Measurements from ENCODE around the gene MYO1D.
A peak's percentile ranks its signal among the peaks of the same experiment; 100 is the strongest.

The MYO1D gene

DNA sequence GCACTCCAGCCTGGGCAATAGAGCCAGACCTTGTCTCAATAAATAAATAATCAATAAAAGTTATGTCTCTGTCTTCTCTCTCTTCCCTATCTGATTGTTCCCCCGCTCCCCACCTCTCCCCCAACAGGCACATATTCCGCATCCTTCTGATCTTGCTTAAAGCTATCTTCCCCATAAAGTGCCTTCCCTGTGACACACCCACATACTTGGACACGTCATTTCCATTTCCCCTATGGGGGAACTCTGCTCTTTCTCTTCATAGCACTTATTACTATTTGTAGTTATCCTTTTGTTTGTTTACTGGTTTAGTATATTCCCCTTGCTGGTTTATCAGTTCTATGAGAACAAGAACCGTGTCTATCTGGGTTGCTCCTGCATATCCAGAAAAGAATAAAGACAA, 14.9 kb downstream of the MYO1D start (continued):
- TF ChIP-seq, protein P1, sequence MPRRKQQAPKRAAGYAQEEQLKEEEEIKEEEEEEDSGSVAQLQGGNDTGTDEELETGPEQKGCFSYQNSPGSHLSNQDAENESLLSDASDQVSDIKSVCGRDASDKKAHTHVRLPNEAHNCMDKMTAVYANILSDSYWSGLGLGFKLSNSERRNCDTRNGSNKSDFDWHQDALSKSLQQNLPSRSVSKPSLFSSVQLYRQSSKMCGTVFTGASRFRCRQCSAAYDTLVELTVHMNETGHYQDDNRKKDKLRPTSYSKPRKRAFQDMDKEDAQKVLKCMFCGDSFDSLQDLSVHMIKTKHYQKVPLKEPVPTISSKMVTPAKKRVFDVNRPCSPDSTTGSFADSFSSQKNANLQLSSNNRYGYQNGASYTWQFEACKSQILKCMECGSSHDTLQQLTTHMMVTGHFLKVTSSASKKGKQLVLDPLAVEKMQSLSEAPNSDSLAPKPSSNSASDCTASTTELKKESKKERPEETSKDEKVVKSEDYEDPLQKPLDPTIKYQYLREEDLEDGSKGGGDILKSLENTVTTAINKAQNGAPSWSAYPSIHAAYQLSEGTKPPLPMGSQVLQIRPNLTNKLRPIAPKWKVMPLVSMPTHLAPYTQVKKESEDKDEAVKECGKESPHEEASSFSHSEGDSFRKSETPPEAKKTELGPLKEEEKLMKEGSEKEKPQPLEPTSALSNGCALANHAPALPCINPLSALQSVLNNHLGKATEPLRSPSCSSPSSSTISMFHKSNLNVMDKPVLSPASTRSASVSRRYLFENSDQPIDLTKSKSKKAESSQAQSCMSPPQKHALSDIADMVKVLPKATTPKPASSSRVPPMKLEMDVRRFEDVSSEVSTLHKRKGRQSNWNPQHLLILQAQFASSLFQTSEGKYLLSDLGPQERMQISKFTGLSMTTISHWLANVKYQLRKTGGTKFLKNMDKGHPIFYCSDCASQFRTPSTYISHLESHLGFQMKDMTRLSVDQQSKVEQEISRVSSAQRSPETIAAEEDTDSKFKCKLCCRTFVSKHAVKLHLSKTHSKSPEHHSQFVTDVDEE (CRISPR knock-in tag; IDR thresholded peaks at IDR 0.05): no peak
- TF ChIP-seq ESRRG (CRISPR knock-in tag; IDR thresholded peaks at IDR 0.05) (no peak), ZFP3 (CRISPR knock-in tag; IDR thresholded peaks at IDR 0.05) (no peak), ZNF565 (CRISPR knock-in tag; conservative IDR thresholded peaks at IDR 0.05; ENCODE audit: low read depth) (no peak), TOX (CRISPR knock-in tag; IDR thresholded peaks at IDR 0.05; ENCODE audit: borderline replicate concordance) (no peak), ARNTL (CRISPR knock-in tag; IDR thresholded peaks at IDR 0.05; ENCODE audit: borderline replicate concordance, low read depth) (no peak)

DNA sequence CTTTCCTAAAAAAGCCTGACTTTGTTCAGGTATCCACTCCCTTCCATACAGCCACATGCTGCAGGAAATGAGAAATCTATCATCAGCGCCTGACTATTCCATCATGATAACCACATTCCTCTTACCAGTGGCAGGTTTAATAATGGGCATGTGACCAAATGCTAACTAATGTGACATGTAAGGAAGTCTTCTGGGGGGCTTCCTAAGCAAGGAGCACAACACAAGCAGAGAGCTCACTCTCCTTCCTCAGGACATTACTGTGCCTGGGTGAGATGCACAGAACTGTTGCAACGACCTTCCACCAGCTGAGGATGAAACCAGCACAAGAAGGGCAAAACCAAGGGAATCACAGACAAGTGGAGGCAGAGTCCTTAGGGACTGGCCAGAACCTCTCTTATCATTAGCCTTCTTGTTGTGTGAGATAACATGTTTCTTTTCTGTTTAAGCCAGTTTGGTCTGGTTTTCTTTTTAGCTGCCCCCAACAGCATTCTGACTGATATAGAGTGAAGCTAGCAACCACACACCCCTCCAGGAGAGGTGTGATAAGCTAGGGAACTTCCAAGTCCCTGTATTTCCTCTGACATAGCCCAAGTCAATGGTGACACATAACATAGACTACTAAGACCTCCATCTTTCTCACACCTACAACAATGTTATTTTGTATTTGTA, 16.9 kb downstream of the MYO1D start:
- TF ChIP-seq ZNF8 (CRISPR knock-in tag; IDR thresholded peaks at IDR 0.05) (no peak), GLIS3 (CRISPR knock-in tag; IDR thresholded peaks at IDR 0.05) (no peak), SNAI2 (CRISPR knock-in tag; IDR thresholded peaks at IDR 0.05) (no peak), CSDC2 (CRISPR knock-in tag; IDR thresholded peaks at IDR 0.05) (no peak), TCF4 (CRISPR knock-in tag; IDR thresholded peaks at IDR 0.05; ENCODE audit: borderline replicate concordance) (no peak), OSR1 (CRISPR knock-in tag; IDR thresholded peaks at IDR 0.05) (no peak)
- TF ChIP-seq, protein P2, sequence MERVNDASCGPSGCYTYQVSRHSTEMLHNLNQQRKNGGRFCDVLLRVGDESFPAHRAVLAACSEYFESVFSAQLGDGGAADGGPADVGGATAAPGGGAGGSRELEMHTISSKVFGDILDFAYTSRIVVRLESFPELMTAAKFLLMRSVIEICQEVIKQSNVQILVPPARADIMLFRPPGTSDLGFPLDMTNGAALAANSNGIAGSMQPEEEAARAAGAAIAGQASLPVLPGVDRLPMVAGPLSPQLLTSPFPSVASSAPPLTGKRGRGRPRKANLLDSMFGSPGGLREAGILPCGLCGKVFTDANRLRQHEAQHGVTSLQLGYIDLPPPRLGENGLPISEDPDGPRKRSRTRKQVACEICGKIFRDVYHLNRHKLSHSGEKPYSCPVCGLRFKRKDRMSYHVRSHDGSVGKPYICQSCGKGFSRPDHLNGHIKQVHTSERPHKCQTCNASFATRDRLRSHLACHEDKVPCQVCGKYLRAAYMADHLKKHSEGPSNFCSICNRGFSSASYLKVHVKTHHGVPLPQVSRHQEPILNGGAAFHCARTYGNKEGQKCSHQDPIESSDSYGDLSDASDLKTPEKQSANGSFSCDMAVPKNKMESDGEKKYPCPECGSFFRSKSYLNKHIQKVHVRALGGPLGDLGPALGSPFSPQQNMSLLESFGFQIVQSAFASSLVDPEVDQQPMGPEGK (CRISPR knock-in tag; IDR thresholded peaks at IDR 0.05; ENCODE audit: borderline replicate concordance): no peak
- no peak for ATAC-seq

DNA sequence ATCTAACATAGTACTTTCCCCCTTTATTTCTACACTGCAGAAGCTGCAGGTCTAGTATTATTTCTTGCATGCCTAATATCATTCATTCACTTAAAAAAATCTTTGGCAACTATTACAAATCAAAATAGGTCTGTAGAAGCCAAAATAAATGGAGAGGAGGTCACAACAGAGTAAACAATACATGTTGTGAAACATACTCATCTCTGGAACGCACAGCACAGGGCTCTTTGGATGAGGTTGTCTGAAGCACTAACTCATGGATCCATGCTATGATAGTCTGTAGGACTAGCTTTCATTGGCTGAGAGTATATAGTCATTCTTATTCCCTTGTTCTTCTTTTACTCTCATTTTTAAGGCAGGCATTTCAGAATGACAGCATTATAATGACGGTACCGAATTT, 21.3 kb downstream of the MYO1D start:
- no peak for ATAC-seq
- no peak for TF ChIP-seq ISL1 (CRISPR knock-in tag; IDR thresholded peaks at IDR 0.05)
- no peak for TF ChIP-seq ZFP30 (CRISPR knock-in tag; IDR thresholded peaks at IDR 0.05)
- TF ChIP-seq, protein P2 (CRISPR knock-in tag; IDR thresholded peaks at IDR 0.05; ENCODE audit: borderline replicate concordance): no peak
- no peak for TF ChIP-seq TCF4 (CRISPR knock-in tag; IDR thresholded peaks at IDR 0.05; ENCODE audit: borderline replicate concordance)
- TF ChIP-seq, protein P3, sequence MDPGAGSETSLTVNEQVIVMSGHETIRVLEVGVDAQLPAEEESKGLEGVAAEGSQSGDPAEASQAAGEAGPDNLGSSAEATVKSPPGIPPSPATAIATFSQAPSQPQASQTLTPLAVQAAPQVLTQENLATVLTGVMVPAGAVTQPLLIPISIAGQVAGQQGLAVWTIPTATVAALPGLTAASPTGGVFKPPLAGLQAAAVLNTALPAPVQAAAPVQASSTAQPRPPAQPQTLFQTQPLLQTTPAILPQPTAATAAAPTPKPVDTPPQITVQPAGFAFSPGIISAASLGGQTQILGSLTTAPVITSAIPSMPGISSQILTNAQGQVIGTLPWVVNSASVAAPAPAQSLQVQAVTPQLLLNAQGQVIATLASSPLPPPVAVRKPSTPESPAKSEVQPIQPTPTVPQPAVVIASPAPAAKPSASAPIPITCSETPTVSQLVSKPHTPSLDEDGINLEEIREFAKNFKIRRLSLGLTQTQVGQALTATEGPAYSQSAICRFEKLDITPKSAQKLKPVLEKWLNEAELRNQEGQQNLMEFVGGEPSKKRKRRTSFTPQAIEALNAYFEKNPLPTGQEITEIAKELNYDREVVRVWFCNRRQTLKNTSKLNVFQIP (CRISPR knock-in tag; IDR thresholded peaks at IDR 0.05; ENCODE audit: borderline replicate concordance, low read depth): no peak
- no peak for TF ChIP-seq OSR1 (CRISPR knock-in tag; IDR thresholded peaks at IDR 0.05)
- TF ChIP-seq, protein P4, sequence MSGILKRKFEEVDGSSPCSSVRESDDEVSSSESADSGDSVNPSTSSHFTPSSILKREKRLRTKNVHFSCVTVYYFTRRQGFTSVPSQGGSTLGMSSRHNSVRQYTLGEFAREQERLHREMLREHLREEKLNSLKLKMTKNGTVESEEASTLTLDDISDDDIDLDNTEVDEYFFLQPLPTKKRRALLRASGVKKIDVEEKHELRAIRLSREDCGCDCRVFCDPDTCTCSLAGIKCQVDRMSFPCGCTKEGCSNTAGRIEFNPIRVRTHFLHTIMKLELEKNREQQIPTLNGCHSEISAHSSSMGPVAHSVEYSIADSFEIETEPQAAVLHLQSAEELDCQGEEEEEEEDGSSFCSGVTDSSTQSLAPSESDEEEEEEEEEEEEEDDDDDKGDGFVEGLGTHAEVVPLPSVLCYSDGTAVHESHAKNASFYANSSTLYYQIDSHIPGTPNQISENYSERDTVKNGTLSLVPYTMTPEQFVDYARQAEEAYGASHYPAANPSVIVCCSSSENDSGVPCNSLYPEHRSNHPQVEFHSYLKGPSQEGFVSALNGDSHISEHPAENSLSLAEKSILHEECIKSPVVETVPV (CRISPR knock-in tag; IDR thresholded peaks at IDR 0.05): no peak
- TF ChIP-seq ZFP3 (CRISPR knock-in tag; IDR thresholded peaks at IDR 0.05): no peak

DNA sequence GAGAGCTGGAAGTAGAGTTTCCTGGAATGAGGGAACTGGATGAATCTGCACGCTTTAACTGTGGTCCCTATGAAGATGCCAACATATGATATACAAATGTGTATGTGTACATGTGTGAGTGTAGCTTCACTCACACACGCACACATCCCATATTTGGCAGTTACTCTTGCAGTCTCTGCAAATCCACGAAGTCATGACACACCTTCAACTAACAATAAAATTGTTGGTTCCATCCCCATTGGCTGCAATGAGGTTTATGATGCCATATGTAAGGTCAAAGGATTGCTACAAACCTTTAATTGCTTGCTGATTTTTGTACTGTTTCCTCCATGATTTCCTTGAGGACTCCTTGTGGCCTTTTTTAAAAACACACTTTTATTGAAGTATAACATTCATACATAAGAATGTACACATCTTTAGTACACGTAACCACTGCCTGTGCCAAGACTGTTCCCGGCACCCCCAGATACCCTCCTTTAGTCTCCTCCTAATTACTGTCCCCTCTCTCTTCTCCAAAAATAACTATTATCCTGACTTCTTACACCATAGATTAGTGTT, 22.0 kb downstream of the MYO1D start:
- ATAC-seq: peak; percentile 28; the same call in 2 of the 3 replicates

More for the DNA sequence above, 22.0 kb downstream of the MYO1D start:
- no peak for TF ChIP-seq TOX (CRISPR knock-in tag; IDR thresholded peaks at IDR 0.05; ENCODE audit: borderline replicate concordance)
